ENCODE results near the gene GREM1.

- TF ChIP-seq CTCF (IDR thresholded peaks at IDR 0.05) (no peak), POLR2A (IDR thresholded peaks at IDR 0.05) (no peak), POLR2AphosphoS5 (IDR thresholded peaks at IDR 0.05) (no peak)
These were observed 21.8 kb downstream of the GREM1 start for GRCh38 chr15:32739522-32740063.
